HG02840 (cell line): ENCODE results near the gene VCAM1.

Source experiments
- ATAC-seq: cut with Tn5 transposase; IDR thresholded peaks from one replicate; pipeline ENCODE4 v1.9.1; 2021; ENCODE audit warnings: mild to moderate bottlenecking, moderate library complexity, moderate number of reproducible peaks; ENCODE audit not compliant: unreplicated experiment, low FRiP score

VCAM1 gene

DNA sequence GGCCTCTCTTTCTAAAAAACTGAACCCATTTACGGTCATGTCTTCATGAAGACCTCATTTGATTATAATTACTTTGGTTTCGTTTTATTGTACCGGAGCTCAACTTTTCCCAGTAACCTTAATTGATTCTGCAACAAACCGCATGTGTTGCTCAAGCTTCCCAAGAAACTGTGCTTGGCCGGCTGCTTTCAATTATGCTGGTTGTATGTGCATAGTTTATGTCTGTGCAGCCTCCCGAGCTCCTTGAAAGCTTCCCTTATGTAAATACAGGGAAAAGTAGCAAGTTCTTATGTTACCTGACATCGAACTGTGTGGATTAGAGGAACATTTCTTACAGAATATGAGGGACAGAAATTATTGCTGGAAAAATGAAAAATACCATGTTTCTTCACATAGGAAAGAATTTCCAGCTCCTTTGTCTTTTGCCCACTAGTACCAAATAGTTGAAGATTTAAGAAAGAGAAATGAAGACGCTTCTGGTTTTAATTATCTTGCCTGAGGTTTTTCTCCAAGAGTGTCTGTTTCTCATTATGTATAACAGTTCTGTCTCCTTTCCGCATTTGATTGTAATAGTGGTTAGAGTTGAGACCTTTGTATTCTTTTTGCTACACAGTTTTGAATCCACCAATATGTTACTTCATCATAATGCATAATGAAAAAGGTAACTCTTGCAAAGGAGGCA, 2.1 kb downstream of the VCAM1 start:
- ATAC-seq, result no peak

DNA sequence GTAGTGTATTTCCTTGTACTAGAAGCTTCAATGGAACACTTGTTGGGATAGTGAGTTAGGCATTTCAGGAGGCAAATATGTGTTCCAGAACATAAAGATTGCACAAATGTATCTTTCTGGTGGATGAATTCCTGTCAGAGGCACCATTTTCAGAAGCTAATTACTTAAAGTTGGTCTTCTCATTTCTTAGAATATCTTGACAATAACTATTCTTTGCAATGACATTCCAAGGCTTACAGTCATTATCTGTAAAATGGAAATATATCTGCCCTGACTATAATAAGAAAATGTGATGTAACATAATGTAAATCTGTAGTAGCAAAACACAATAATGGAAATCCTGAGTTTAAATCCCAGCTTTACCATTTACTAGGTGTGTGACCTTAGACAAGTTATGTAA, 2.7 kb downstream of the VCAM1 start:
- ATAC-seq, result no peak

DNA sequence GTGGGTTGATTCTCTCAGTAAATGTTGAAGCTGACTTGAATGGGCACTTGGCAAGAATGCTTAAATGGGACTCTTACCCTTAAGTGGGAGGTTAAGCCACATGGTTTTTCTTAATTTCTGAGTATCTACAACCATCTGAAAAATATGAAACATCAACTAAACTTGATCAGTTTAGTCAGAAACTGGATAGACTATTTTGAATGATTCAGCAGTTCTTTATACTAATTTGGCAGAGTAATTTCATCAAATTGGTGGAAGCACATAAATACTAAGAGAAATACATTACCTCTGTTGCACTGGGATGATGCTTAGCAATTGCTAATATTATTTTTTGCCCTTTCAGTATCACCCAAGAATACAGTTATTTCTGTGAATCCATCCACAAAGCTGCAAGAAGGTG, 4.7 kb downstream of the VCAM1 start:
- no peak for ATAC-seq

DNA sequence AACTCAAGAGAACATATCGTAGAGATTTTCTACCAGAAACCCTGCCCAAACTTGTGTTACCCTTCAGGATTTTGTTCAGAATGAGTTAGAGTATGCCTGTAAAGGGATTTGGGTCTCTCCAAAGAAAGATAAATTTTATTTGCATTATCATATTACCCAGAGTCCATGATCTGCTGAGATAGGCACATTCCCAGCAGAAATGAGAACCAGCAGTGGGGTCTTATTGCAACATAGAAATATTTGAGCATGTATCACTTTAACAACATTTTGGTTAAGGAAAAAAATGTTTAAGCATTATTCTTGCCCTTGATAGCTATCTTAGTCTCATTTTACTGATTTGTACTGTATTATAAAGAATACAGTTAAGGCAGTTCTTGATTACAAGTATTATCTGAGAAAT, 10.6 kb downstream of the VCAM1 start:
- ATAC-seq, result no peak

DNA sequence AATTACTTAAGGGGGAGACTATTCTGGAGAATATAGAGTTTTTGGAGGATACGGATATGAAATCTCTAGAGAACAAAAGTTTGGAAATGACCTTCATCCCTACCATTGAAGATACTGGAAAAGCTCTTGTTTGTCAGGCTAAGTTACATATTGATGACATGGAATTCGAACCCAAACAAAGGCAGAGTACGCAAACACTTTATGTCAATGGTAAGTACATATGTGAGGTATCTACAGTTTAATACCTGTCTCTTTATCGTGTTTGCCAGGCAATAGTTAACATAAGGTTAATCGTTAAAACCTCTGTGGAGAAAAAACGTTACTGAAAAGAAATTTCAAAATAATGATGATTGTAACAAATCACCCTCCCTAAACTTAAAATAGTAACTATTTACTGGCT, 11.8 kb downstream of the VCAM1 start:
- ATAC-seq, result no peak

DNA sequence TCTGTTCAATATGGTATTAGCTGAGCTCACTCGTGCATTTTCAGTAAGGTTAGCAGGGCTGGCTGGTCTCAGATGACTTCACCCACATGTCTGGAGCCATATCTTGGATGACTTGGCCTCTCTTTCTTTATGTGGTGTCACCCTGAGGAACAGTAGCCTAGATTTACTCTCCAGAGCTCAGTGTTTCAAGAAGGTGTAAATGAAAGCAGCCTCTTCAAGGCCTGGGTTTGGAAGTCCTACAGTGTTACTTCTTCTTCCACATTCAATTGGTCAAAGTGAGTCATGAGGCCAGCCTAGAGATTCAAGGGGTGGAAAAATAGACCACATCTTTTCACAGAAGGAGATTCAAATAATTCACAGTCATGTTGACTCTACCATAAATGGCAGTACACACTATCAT, 12.2 kb downstream of the VCAM1 start:
- no peak for ATAC-seq

DNA sequence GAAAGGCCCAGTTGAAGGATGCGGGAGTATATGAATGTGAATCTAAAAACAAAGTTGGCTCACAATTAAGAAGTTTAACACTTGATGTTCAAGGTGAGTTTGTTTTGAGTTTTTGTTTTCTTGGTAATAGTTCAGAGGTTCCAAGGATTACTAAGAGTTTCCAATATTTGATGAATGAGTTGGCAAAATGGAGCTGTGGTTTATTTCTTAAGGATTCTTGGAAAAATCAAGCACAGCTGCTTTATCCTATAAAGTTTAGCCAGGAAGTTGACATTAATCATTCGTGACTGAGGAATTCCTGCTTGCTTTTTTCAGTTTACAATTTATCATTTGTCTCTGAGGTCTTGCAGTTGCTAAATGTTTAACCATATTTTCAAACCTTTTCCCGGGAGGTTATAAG, 15.1 kb downstream of the VCAM1 start:
- no peak for ATAC-seq

DNA sequence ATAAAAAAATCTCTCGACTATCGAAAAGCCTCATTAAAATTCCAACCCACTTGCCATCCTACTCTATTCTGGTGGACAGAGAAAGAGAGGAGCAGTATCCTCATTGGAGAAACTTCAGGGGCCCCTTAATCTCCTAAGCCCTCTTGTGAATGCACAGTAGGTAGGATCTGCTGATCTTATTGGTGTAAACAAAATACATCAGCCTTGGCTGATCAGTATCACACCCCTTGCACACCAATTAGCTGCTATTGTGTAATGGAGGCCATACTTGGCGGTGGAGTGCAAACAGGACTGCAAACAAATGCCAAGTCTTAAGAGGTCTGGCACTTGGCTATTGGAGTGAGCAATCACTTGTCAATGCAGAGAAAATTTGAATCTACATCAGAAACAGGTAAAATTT, 15.7 kb downstream of the VCAM1 start:
- no peak for ATAC-seq

DNA sequence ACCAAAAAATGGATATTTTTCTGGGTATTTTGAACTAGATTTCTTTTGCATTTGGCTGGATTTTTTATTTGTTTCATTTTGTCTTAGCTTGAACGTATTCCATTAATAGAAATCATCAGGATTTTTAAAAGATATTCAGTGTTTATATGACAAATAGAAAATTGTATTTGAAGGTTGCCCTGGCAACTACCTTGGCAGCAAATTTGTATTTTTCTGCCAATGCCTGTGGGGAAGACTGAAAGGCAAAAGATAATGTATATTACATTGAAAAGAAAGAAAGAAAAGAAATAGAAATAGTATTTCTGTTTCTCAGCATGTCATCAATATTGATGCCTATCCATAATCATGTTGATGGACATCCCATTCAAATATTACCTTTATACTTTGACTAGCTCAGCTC, 16.8 kb downstream of the VCAM1 start:
- no peak for ATAC-seq

DNA sequence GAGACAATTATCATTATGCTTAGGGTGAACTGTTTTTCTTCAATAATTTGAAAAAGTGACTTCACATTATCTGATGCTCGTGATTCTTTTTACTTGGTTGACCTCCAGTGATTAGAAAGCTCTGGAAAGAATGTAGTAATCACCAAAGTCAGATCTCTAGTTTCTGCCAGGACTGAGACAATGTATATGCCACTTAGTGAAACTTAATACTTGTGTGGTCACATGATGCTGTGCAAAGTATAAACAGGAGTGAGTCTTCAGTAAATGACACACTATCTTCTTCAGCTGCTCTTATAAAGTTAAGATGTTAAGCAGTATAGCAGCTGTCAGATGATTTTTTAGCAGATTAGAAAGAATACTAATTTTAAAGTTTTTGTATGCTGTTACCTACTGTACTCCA, 17.2 kb downstream of the VCAM1 start:
- ATAC-seq, result no peak

DNA sequence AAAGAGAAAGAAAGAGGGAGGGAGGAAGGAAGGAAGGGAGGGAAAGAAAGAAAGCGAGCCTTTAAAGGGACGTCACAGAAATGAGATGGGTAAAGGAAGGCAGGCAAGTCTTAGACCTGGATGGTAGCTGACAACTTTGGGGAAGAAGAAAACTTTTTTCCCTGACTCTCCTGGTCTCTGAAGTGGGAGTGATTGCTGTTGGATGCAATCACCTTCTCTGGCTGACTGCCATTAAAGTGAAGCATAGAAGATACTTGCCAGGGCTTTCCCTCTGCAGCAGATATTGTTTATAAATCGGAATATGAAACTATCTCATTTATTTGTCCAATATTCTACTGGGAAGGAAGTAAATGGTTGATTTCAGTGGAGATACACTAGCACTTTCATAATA, 27.0 kb downstream of the VCAM1 start:
- no peak for ATAC-seq

DNA sequence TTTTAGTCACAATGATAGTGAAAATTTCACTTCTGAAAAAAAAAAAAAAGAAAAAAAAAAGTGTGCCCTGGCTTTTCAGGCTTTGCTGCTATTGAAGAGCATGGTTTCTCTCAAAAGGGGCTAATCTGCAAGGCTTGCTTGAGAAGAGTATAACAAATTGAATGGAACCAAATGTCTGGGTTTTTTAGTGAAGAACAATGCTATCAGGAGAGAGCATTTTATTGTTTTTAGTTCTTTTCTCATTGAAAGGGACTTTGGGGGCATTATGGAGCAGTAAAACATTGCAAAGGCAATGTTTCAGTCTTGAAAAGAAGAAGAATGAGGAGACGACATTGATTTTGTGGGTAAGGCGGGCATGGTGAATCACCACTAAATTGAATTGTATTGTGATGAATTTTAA, 28.2 kb downstream of the VCAM1 start:
- ATAC-seq, result no peak

DNA sequence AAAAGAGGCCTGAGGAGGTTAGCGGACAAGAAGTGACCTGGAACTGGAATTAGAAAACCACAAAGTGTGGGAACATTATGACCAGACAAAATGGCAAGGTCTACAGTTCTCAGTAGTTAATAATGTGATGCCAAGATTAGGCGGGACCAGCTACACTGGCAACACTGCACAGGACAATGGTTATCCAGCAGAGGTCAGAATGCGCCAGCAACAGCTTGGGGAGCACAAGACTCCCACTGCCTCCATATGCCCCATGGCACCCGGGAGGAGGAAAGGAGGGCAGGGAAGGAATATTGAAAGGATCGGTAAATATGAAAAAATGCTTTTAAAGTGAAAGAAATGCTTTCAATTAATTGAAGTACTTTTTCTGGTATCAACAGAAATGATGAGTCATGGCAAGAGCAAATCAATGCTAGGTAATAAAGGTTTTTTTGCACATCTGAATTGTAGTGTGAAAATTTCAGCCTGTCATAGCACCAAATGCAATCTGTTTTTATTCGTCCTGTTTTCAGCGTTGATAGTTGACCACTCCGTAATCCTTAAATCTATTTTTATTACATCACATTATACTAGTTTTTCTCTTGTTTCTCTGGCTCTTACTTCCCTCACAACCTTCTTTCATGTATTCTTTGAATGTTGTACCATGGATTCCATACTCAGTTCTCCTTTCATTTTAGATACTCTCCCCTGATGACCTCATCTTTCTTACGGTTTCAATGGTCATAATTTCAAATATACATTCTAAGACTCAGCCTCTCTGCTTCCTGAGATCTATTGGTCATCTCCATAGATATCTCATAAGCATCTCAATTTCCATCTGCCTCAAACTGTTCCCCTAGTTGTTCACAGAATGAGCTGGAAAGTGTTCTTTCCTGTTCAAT, 30.7 kb downstream of the VCAM1 start:
- ATAC-seq, result no peak

DNA sequence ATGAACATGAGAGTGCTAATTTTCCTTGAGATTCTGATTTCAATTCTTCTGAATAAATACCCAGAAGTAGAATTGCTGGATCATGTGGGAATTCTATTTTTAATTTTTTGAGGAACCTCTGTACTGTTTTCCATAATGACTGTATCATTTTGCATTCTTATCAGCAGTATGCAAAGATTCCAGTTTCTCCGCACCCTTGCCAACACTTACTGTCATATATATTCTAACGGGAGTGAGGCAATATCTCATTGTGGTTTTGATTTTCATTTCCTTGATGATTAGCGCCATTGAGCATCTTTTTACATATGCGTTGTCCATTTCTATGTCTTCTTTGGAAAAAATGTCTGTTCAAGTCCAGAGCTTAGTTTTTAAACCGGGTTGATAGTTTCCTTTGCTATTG, 33.2 kb downstream of the VCAM1 start:
- ATAC-seq, result no peak

DNA sequence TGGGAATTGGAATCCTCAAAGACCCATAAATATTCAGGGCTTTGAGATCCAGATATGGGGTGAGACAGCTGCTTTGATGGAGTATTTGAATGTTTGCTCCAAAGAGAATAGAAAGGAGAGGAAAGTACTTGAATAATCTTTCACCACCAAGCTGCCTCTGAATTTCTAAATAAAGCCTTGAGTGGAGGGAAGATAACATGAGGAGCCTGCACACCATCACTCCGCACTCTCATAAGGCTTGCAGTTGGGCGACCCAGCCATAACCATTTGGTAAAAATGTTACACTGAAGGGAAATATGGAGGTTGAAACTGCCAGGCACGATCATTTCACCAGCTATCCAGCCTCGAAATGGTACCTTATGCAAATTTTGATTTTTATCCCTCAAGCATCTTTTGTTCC, 38.4 kb downstream of the VCAM1 start:
- no peak for ATAC-seq

DNA sequence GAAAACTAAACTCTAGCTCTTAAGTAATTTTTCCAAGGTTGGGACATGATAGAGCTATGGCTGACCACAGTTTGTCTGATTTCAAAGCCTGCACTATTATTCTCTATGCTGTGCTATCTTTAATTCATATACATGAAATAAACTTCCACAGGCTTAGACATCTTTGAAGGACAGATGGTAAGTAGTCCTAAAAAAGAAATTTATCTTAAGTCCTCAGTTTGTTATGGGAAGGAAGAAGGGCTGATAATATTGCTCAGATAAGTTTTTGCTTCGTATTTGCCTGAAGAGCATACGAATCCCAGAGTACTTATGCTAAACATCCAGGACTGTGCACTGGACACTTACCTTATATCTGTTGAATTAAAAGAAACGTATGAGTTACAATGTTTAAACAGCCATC, 39.6 kb downstream of the VCAM1 start:
- no peak for ATAC-seq

DNA sequence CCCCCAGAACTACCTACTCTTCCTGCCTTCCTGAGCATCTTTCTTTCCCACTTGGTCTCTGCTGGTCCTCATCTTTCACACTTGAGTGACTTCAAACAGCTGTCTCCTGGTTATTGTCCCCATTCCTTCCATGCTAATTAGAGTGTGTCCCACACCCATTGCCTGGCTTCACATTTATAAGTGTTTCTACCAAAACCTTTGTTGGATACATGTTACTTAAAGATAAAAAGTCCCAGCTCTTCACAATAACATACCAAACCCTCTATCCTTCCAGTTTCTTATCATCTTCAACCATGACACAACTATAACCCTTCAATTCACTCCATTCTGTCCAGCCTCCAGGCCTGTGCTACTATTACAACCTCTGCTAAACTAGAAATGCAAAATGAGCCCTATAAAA, 41.0 kb downstream of the VCAM1 start:
- ATAC-seq, result no peak

DNA sequence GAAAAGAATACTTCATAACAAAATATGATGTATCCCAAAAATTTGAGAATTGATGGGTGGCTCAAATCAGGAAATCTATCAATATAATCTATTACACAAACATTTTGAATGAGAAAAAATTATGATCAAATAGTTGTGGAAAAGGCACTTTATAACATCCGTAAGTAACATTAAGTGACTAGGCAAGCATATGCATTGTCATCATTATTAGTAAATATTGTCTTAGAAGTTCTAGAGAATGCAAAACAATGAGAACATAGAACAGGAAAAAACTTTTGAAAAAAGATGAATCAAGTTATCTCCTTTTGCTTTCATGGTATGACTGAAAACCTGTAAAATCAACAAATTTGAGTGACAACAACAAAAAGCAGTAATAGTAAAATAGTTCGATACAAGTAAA, 42.9 kb downstream of the VCAM1 start:
- no peak for ATAC-seq

DNA sequence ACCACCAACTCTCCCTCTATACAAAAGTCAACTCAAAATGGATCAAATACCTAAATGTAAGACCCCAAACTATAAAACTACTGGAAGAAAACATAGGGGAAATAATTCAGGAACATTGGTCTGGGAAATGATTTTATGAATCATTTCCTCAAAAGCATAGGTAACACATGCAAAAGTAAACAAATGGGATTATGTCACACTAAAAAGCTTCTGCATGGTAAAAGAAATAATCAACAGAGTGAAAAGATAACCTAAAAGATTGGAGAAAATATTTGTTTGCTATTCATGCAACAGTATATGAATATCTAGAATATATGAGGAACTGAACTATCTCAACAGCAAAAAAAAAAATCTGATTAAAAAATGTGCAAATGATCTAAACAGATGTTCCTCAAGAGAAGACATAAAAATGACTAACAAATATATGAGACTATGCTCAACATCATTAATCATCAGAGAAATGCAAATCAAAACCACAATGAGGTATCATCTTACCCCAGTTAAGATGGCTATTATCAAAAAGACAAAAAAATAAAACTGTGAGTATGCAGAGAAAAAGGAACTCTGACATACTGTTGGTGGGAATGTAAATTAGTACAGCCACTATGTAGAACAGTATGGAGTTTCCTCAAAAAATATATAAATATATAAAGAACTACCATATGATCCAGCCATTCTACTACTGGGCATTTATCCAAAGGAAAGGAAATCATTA, 47.8 kb downstream of the VCAM1 start:
- ATAC-seq, result no peak

DNA sequence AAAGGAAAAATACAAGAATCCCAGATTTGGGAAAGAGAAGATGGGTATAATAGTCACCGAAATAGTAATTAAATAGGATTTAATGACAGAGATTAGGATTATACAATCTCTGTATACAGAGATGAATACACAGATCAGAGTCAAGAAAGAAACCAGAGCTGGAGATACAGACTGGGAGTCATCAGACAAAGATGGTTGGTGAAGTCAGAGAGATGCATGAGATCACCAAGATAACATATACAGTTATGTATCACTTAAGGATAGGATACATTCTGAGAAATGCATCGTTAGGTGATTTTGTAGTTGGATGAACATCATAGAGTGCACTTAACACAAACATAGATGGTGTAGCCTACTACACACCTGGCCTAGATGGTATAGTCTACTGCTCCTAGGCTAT, 49.8 kb downstream of the VCAM1 start:
- no peak for ATAC-seq

DNA sequence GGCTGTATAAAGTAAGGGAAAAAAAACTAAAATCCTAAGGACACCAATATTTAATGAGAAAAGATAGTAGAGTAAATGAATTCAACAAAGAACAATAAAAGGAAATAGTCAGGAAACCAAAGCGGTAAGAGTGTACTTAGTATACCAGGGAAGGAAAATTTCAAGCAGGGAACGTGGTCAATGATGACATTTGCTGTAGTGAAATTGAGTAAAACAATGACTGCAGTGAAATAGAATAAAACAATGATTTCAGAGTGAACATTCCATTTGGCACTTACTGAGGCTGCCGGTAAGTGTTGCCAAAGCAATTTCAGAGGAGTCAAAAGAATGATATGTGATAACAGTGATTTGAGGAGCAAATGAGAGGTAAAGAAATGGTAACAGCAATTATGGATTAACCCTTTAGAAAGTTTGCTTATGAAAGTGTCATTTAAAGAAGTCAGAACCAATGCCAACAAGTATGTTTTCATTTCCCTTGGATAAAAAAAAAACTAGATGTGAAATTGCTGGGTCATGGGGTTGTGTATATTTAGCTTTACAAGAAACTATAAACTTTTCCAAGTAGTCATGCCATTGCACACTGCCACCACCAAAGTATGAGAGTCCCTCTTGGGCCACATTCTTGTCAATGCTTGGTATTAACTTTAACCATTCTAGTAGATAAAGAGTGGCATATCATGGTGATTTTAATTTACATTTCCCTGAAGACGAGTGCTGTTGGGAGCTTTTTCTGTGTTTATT, 50.5 kb downstream of the VCAM1 start:
- no peak for ATAC-seq
